IPS-NIHi11 (cell line): ENCODE measurements around the gene ARFIP1.

Experiments
- DNase-seq: peaks from one replicate; pipeline ENCODE4 v3.0.0; 2012; ENCODE audit warnings: mixed read lengths, low spot score

ARFIP1 gene

DNA sequence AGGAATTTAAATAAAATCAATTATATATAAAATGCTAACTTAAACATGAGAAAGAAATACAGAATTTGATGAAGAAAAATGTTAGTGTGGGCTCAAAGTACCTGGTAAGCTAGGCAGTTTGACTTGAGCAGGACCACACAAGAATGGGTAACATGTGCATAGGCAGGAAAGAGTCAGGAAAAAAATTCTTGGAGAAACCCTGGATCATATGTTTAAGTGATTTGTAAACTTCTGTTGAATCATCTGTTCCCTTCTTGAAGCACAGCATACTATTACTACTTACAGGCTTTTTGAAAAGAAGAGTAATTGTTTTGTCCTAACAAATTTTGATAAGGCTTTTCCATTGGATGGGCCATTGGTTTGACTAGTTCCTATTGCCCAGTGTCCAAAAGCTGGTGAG, 118.9 kb downstream of the ARFIP1 start:
- no peak for DNase-seq

DNA sequence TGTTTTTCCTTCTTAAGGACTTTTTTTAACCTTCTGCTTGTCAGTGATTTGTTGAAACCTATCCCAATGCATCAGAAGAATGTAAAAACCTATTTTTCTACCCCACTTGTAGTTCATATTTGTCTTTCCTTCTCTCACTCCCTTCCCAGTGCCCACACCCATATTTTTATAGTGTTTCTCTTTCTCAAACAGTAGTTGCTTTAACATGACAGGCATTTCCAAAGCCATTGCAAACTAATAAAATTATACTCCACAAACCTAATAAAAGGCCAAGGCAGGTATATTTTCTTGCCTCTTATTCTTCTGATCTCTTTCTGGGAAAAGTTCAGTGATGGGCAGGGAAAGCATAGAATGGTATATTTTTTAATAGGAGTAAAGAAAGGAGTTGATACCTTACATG, 120.6 kb downstream of the ARFIP1 start:
- no peak for DNase-seq

DNA sequence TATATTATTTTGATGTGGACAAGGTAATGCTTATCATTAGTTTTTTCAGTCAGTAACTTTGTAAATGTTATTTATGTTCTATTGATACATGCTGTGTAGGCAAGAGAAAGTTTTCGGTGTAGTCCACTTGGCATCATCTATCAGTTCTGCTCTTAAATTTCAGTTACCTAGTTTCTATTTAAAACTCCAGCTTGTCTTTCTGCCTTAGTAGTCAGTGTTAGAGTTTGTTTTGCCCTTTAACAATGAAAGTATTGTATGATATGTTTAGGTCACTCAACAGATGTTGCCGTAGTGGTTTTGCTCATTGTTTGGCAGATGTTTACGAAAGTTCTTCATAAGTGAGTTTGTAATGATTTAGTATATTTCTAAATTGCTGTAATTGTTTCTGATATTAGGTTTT, 121.5 kb downstream of the ARFIP1 start:
- no peak for DNase-seq

DNA sequence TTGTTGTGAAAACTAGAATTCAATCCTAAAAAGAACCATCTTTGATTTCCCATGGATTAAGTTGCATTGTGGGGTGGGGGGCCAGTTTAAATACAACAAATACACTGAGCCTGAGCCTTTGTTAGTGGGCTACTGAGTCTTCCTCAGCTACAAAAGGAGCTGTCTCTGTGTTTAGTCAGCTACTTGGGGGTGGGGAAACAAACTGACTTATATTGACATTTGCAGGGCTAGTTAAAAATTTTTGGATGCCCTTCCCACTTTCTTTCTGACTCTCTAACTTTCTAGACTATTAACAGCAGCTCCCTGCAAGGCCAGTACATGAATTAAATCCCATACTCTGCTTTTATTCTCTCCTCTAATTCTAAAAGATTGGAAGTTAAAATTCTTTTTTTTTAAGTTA, 123.9 kb downstream of the ARFIP1 start:
- no peak for DNase-seq

DNA sequence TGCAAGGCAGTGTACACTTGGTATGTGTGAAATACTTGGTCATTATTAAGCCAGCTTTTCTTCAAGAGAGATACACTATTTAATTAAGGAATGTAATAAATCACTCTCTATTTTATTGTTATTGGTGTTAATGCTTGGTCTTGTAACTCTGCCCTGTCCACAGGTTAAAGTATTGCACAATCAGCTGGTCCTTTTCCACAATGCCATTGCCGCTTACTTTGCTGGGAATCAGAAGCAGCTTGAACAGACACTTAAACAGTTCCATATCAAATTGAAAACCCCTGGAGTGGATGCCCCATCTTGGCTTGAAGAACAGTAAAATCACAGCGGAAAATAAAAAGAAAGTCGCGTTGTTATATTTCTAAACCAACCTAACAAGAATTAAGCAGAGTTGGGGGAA, 130.1 kb downstream of the ARFIP1 start:
- DNase-seq, result no peak

DNA sequence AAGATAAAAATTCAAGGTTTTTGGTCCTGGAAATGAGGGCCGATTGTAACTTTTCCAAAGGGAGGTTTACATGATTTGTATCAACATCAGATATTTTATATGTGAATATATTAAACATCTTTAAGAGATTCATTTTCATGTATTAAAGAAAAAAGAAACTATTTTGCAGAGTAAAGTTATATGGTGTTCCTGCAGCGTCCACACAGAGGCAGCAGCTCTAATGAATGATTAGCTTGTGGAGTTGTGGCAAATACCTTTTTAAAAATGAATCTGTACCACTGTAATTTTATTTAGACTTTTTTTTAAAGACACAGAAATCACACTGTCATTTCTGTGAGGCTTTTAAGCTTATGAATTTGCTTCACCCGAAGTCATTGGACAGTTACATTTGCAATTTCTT, 130.8 kb downstream of the ARFIP1 start:
- DNase-seq, result no peak

DNA sequence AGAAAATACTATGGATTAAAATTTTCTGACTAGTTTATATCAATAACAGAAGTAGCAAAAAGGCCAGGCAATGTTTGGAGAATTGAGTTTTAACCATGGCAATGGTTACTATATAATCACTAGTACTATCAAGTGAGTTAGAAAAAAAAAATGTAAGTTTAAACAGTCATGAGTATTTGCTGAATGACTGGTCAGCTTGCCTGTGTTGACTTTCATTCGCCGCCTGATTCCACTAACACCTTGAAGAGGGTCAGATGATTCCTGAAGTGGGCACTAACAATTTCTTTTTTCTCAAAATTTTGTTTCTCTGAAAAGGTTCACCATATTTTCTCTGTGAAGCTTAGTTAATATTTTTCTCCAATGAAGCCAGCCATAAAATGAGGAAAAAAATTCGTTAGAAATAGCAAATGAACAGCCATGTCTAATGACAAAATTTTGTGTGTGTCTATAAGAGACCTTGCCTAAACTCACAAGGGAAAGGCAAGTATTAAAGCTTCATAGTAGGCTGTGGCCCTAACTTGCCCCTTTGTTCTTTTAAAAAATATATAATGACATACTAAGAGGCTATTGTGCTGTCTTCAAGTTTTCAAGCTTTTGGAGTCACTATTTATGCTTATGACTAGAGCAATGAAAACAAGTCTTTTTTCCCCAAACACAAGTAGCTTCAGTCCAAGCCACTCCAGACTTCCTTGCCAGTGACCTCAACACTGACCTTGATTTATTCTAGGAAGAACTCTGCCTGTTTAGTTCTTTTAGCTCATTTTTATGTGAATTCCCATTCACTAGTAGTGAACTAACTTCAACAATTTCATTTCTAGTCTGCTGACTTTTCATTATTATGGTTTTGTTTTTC, 138.0 kb downstream of the ARFIP1 start:
- no peak for DNase-seq

DNA sequence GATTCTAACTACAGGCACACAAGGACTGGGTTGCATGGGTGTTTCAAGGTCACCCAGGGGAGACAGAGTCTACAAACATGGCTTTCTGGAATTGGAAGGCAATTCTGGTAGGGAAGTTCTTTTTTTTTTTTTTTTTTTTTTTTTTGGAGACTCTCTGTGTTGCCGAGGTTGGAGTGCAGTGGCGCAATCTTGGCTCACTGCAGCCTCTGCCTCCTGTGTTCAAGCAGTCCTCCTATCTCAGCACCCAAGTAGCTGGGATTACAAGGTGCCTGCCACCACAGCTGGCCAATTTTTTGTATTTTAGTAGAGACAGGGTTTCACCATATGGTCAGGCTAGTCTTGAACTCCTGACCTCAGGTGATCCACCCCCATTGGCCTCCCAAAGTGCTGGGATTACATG, 140.1 kb downstream of the ARFIP1 start:
- DNase-seq, result no peak

DNA sequence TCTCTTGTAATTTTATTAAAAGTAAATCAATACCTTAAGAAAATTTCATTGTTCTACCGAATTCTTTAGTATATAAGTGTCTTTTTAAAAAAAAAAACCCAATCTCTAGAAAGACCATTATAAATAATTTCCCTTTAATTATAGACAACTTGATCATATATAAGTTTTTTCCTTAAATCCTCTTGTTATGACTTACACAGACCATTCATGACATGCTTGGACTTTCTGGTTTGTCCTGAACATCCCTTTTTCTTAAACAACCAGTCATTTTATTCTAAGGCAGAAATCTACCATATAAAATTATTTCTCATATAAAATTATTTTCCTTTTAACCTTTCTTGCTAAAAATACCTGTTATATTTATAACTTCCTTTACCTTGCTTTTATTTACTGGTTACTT, 141.0 kb downstream of the ARFIP1 start:
- no peak for DNase-seq

DNA sequence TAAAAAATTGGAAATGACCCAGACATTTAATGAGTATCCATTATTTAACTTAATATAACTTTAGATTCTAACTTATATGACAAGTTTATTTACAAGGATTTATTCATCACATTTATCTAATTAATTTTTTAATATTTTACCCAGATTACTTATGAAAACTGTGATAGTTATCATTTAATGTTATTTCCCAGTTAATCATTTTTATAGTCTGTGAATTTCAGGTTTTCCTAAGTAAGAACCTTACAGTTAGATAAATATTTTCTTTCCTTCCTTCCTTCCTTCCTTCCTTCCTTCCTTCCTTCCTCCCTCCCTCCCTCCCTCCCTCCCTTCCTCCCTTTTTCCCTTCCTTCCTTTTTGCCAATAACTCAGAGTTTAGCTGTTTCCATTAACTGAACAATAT, 141.5 kb downstream of the ARFIP1 start:
- DNase-seq, result no peak

DNA sequence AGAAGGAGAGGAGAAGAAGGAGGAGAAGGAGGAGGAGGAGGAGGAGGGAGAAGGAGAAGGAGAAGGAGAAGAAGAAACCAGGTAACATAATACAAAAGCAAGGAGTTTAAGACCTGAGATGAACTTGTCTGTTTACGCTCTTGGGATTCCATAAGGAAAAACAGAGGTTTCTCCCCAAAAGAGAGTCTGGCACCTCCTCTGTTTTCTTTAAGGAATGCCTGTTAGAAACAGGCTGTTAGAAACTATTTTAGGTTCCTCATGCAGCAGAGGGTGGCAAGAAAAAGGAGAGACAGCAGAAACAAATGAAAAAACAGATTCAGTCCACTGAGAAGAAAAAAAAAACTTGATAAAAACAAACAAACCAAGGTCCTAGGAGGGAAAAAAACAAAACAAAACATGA, 146.1 kb downstream of the ARFIP1 start:
- no peak for DNase-seq

DNA sequence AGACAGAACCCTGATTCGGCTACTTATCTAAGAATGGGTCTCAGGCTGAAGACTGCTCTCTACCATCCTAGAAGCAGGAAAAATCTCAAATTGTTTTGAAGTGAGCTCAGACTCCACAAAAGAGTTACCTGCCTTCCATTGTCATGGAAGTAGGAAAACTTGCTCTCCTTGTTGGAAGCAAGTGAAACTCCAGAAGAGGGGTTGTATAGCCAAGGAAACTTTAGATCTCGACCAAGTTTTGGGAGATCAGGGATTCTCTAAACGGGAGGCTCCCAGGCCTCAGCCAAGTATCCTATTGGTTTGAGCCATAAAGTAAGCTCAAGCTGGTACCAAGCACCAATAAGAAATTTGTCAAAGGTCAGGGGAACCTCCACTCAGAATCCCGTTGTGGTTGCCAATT, 147.2 kb downstream of the ARFIP1 start:
- no peak for DNase-seq

DNA sequence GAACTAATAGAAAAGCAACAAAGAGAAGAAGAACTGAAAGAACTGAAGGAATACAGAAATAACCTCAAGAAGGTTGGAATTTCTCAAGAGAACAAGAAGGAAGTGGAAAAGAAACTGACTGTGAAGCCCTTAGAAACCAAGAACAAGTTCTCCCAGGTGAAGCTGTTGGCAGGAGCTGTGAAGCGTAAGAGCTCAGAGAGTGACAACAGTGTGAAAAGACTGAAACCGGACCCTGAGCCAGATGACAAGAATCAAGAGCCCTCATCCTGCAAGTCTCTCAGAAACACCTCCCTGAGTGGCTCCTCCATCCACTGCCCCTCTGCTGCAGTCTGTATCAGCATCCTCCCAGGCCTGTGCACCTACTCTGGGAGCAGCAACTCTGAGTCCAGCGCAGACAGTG, 148.0 kb downstream of the ARFIP1 start:
- no peak for DNase-seq

DNA sequence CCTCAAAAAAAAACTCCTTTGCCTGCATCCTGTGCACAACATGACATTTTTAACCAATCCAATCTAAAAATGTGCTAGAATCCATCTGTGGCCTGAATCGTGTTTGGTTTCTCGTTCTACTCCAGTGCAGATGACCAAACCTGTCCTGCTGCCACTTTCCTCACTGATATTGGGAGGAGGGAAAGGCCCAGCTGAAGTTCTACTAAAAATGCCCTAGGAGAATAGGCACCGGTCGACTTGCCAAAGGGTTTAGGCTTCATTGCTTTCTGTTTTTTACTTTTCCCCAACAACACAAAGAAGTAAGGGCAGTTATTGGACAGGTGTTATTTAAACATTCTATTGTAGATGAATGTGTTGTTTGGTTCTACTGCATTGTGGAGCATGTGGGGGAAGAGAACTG, 148.5 kb downstream of the ARFIP1 start:
- DNase-seq, result no peak

DNA sequence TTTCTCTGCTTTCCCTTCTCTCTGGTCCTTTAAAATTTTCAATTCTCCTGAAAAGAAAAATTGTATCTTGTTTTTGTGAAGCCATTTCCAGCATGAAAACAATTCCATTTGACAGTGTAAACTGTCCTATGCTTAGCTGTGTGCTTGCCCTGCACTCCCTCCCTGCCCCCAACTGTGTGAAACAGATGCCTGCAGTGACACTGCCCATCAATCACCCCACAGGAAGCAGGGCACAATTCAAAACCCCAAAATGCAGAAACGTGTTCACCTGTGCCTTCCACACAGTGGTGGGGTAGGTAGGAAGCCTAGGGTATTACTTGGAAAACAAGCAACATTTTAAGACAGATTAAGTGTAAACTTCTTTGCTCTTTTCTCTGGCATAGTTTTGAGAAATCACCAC, 150.1 kb downstream of the ARFIP1 start:
- peak; percentile 23 for DNase-seq

DNA sequence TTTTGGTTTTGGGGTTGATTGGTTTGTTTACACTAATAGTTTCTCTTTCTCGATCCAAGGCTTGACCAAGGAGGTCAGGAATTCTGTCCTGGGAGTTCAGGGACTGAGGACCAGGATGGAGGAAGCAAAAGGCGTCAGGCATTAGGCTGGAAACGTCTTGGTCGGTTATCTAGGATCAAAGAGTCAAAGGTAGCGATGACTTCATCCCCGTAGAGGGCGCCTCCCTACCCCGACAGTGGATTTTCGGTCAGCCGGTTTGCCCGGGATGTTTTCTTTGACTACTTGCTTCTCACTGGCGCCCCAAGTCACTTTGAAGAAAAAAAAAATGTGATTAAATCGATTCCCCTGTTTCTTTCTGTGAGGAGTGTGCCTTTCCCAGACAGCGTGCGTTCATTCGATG, 155.4 kb downstream of the ARFIP1 start:
- DNase-seq, result peak; percentile 62

DNA sequence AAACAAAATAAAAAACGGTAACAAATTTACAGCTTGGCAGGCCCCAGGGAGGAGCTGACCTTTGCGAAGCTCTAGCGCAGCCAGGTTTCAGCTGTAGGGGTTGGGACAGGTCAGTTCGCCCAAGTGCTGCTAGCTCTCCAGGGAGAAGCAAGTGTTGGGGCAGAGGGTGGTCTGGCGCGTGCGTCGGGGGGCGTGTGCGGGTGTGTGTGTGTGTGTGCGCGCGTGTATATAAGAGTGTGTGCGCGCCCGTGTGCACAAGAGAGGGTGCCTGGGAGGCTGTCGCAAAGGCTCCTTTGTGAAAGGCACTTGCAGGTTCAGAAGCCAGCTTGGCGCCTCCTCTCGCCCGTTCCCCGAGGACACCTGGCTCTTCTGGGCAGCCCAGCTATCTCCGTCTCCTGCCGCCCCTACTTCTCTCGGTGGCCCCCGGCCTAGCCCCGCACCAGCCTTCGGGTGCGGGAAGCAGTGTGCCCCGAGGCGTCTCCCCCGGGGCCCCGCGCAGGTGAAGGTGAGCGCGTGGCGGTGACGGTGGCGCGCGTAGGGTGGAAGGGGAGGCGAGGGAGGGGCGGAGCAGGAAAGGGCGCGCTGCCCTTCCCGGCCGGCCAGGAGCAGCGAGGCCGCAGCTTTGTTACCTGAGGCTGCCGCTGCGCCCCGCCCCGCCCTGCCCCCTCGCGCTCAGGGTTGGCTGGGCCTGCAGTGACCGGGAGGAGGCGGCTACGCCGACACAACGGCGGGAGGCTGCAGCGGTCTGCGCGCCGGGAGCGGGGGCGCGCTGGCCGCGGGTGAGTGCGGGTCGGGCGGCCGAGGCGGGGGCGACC, 156.1 kb downstream of the ARFIP1 start, which contains the start of gene FHDC1:
TSS of gene FHDC1 (plus strand) at position 693 of the 815 bp plus-strand sequence. CDS start 6,735 bp downstream, outside the sequence.
- DNase-seq, result peak; percentile 95

DNA sequence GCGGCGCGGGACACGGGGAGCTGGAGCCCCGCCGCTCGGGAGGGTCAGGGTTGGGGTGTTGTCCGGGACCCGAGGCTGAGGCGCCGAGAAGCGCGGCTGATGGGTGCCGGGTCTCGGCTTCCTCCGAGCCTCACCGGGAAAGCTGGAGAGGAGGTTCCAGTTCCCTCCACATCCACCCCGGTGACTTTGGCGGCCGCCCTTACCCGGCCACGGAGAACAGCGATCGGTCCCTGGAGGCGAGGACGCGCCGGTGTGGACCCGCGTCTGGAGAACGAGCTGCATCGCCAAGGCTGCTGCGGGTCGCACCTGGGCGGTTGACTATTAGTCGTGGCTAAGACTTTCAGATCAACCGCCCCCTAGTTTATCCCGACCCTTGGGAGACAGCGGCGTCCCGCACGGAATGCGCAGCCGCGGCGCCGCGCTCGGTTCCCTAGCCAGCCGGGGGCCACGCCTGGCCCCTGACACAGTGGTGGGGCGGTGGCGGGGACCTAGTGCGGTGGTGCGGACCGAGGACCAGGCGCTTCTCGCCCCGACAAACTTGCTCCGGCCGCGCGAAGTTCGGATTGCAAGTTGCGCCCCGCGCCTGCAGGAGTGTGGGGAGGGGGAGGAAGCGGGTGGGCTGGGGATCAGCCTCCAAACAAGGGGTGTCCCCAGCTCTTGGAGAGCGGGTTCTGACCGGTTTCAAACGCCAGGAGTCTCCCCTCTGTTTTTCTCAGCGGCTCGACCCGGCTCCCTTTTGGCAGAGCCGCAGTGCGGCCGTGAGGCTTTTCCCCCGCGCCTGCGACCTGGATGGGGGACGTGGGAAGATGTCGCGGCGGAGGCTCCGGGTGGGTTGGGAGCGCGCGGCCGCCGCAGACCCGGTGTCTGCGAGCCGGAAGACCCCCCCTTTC, 156.9 kb downstream of the ARFIP1 start:
- DNase-seq, result peak; percentile 81

DNA sequence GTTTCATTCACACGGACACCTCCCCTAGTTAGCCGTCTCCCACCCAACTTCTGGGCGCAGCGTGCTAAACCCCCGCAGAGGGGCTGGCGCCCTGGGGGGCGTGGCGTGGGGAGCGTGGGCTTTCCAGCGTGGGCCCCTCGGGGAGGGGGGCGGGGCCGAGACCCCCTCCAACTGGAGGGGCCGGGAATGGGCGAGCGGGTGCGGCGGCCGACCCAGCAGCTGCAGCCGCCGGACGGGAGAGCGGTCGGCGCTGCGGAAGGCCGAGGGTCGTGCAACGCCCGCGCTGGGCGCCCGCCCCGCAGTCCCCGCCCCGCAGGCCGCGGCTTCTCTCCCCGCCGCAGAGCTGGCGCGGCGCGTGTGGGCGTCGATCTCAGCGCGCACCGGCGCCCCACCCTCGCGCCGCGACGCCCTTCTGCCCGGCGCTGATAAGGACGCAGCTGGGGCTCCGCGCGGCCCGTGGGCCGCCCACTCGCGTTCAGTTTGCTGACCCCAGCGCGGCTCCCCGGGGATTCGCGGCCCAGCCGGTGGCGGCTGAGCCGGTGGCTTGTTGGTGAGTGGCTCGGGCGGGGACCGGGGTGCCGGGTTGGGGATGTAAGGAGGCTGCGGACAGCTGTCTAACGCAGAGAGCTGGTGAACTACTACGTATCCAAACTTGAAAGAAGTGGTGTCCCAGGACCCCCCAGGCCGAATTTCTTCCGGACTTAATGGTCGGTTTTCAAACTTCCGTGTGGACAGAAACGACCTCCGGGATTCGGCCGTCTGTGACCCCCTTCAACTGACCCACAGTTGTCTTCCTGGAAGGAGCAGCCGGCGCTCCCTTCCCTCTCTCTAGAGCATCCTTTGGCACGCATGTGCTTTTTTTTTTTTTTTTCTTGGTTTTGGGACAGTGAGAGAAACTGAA, 157.8 kb downstream of the ARFIP1 start:
- DNase-seq, result peak; percentile 61

DNA sequence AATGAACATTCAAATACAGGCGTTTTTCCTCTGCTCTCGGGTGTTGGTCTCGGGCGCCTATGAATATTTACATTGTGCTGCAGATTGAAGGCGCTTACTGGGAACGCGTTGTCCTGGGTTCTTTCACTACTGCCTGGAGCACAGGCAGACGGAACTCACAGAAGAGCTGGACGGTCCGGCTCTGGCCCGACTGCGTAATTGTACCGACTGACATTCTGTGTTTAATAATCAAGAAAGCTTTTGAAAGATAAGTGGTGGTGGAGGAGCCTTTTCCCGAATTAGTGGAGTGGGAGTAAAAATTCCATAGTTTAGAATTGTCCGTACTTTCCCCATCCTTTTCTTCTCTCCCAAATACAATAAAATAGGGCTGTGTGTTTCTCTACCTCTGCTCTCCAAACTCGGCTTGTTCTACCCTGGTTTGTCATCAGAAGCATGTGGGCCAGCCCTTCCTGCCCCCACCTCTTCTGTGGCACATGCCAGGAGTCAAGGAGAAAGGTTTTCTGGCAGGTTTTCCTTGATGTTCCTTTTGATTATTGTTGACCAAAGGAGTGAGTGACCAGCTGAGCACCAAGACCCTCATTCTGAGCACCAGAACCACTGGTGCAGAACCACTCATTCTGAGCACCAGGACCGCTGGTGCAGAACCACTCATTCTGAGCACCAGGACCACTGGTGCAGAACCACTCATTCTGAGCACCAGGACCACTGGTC, 158.6 kb downstream of the ARFIP1 start:
- no peak for DNase-seq

DNA sequence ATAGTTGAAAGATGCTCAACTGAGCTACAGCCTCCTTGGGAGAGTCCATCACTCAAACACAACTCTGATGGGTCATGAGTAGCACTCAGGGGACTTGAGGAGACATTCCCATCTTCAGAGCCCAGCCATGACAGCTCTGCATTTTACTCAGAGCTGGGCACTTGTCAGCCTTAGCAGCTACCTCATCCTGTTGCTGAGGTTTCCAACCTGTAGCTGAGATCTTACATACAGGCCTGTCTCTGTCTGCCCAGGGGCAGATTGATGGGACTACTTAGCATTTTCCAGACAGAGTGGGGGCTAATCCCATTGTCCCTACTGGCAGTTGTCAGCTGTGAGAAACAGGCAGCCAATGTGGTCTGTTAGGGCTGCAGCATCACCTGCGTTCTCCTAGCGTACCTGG, 159.9 kb downstream of the ARFIP1 start:
- no peak for DNase-seq
